Esophagus (tissue), 2 donors: ENCODE data around the gene ABHD1. TPM values are rescaled to one million over a fixed set of nuclear protein-coding genes. Genes with fewer than 3 reads are reported as not detected.

Experiments
- H3K27ac ChIP-seq, 2 donors: one replicate each; pipeline ENCODE4 v1.5.1; 2013; ENCODE audit warnings: low read depth in 2 of 2, mild to moderate bottlenecking in 2 of 2, inconsistent platforms in 1 of 2, low read length in 1 of 2, moderate library complexity in 1 of 2
- H3K27me3 ChIP-seq, 2 donors: one replicate each; pipeline ENCODE4 v1.6.1; 2013; ENCODE audit warnings: low read length in 2 of 2, control low read depth in 1 of 2, mild to moderate bottlenecking in 1 of 2; ENCODE audit not compliant: insufficient read depth in 2 of 2, control insufficient read depth in 1 of 2
- H3K36me3 ChIP-seq, 2 donors: one replicate each; pipeline ENCODE4 v1.6.1; 2013; ENCODE audit warnings: low read length in 1 of 2; ENCODE audit not compliant: control insufficient read depth in 2 of 2, insufficient read depth in 2 of 2
- H3K4me1 ChIP-seq, 2 donors: one replicate each; pipeline ENCODE4 v1.6.1; 2013; ENCODE audit warnings: low read length in 1 of 2; ENCODE audit not compliant: control insufficient read depth in 2 of 2, insufficient read depth in 2 of 2
- H3K4me3 ChIP-seq, 2 donors: one replicate each; pipeline ENCODE4 v1.5.1; 2013; ENCODE audit warnings: low read length in 2 of 2, mild to moderate bottlenecking in 2 of 2, low read depth in 1 of 2, moderate library complexity in 1 of 2
- H3K9me3 ChIP-seq, 2 donors: one replicate each; pipeline ENCODE4 v1.6.1; 2013; ENCODE audit warnings: mild to moderate bottlenecking in 2 of 2, low read depth in 1 of 2, low read length in 1 of 2, moderate library complexity in 1 of 2; ENCODE audit not compliant: control insufficient read depth in 2 of 2, insufficient read depth in 1 of 2
- WGBS, 2 donors: extraction: QIAGEN DNeasy Blood & Tissue Kit; methylation state at CpG; one replicate each; pipeline ENCODE4 v1.1.7; 2013; 5-methylcytosine and 5-hydroxymethylcytosine counted together
- polyA plus RNA-seq, 2 donors: library from polyadenylated mRNA; stranded (reverse); fragments of 200-250 nt; gene quantifications; one replicate each; pipeline ENCODE4 v1.2.3, GENCODE V29; 2013
- donor health status: healthy with polysubstance abuse.
- donor health status: Bipolar disorder and iron deficiency.

ABHD1 gene
- polyA plus RNA-seq, 2 donors = 0.08 to 0.31 TPM

- Histone ChIP-seq H3K4me3 (peak overlapping the region; percentile 6 to 13), H3K4me1 (peaks cover 0 to 9% of the 10 kb centered on the region in 2 donors), H3K9me3 (no peaks in the 10 kb centered on the region), H3K27ac (peak overlapping the region; percentile 47 to 62), H3K36me3 (no peaks in the 10 kb centered on the region), H3K27me3 (no peaks in the 10 kb centered on the region)
- 77 to 87% methylated on average over 14 of the region's 14 CpGs for WGBS, 2 donors
Observed at GRCh38 chr2:27080603-27080936, 43.0 kb upstream of the ABHD1 start.

- no peaks in the 10 kb centered on the region for H3K9me3 ChIP-seq
- no peak overlapping the region for H3K4me3 ChIP-seq
- WGBS, 2 donors = 85 to 89% methylated on average over 33 to 38 of the region's 38 CpGs
- H3K27ac ChIP-seq = peak overlapping the region in 1 of 2 donors; percentile 76
- H3K4me1 ChIP-seq = peaks cover 4 to 15% of the 10 kb centered on the region in 2 donors
- H3K27me3 ChIP-seq = no peaks in the 10 kb centered on the region
- H3K36me3 ChIP-seq = no peaks in the 10 kb centered on the region
Observed at GRCh38 chr2:27081984-27082772, 41.4 kb upstream of the ABHD1 start.

GRCh38 chr2:27082773-27083409, 40.7 kb upstream of the ABHD1 start:
- Histone ChIP-seq H3K4me1 (peaks cover 4 to 17% of the 10 kb centered on the region in 2 donors), H3K4me3 (no peak overlapping the region), H3K27me3 (no peaks in the 10 kb centered on the region), H3K9me3 (no peaks in the 10 kb centered on the region), H3K27ac (no peak overlapping the region), H3K36me3 (no peaks in the 10 kb centered on the region)
- WGBS, 2 donors = 85 to 87% methylated on average over 25 to 27 of the region's 27 CpGs

GRCh38 chr2:27083410-27084296, 40.0 kb upstream of the ABHD1 start:
- H3K27me3 ChIP-seq = no peaks in the 10 kb centered on the region
- no peaks in the 10 kb centered on the region for H3K36me3 ChIP-seq
- peaks cover 4 to 17% of the 10 kb centered on the region in 2 donors for H3K4me1 ChIP-seq
- no peaks in the 10 kb centered on the region for H3K9me3 ChIP-seq
- H3K27ac ChIP-seq = no peak overlapping the region
- H3K4me3 ChIP-seq = no peak overlapping the region
- WGBS, 2 donors = 78% methylated on average over 20 of the region's 20 CpGs

GRCh38 chr2:27084297-27085061, 39.1 kb upstream of the ABHD1 start:
- no peaks in the 10 kb centered on the region for H3K27me3 ChIP-seq
- no peaks in the 10 kb centered on the region for H3K36me3 ChIP-seq
- WGBS, 2 donors = 85 to 88% methylated on average over 6 of the region's 6 CpGs
- peaks cover 4 to 17% of the 10 kb centered on the region in 2 donors for H3K4me1 ChIP-seq
- peak overlapping the region in 1 of 2 donors; percentile 89 for H3K27ac ChIP-seq
- H3K4me3 ChIP-seq = no peak overlapping the region
- H3K9me3 ChIP-seq = no peaks in the 10 kb centered on the region

- Histone ChIP-seq H3K9me3 (no peaks in the 10 kb centered on the region), H3K27ac (peak overlapping the region; percentile 89), H3K36me3 (no peaks in the 10 kb centered on the region), H3K4me3 (peak overlapping the region in 1 of 2 donors; percentile 61), H3K27me3 (no peaks in the 10 kb centered on the region), H3K4me1 (peaks cover 4 to 17% of the 10 kb centered on the region in 2 donors)
- 54 to 62% methylated on average over 10 of the region's 10 CpGs for WGBS, 2 donors
Observed at GRCh38 chr2:27085062-27085672, 38.4 kb upstream of the ABHD1 start.

GRCh38 chr2:27085673-27086089, 37.9 kb upstream of the ABHD1 start:
- Histone ChIP-seq H3K27me3 (no peaks in the 10 kb centered on the region), H3K9me3 (no peaks in the 10 kb centered on the region), H3K4me1 (peaks cover 4 to 16% of the 10 kb centered on the region in 2 donors), H3K36me3 (no peaks in the 10 kb centered on the region), H3K27ac (peak overlapping the region; percentile 89), H3K4me3 (peak overlapping the region; percentile 51 to 61)
- 1% methylated on average over 38 of the region's 38 CpGs for WGBS, 2 donors

GRCh38 chr2:27086090-27086723, 37.4 kb upstream of the ABHD1 start:
- Histone ChIP-seq H3K4me1 (peaks cover 4 to 12% of the 10 kb centered on the region in 2 donors), H3K4me3 (peak overlapping the region; percentile 51 to 61), H3K27ac (peak overlapping the region; percentile 89), H3K36me3 (no peaks in the 10 kb centered on the region), H3K27me3 (no peaks in the 10 kb centered on the region), H3K9me3 (no peaks in the 10 kb centered on the region)
- 0 to 1% methylated on average over 68 to 81 of the region's 81 CpGs for WGBS, 2 donors
